HG03280 (cell line): Measurements from ENCODE around the gene NPIPB5.
"Not testable (repeated sequence)": the region's sequence is repeated elsewhere in the genome, so short reads cannot be mapped to it uniquely, and the experiment has no call there.

Experiments
- ATAC-seq: cut with Tn5 transposase; IDR thresholded peaks from one replicate; pipeline ENCODE4 v1.9.1; 2021; ENCODE audit warnings: mild to moderate bottlenecking, moderate library complexity; ENCODE audit not compliant: unreplicated experiment

Gene NPIPB5

GRCh38 chr16:22510591-22510990, at the start of gene NPIPB5:
TSS of gene NPIPB5 (plus strand) at chr16:22510891. CDS start at chr16:22513802, 2,911 bp downstream.
- ATAC-seq: not testable (repeated sequence)

DNA sequence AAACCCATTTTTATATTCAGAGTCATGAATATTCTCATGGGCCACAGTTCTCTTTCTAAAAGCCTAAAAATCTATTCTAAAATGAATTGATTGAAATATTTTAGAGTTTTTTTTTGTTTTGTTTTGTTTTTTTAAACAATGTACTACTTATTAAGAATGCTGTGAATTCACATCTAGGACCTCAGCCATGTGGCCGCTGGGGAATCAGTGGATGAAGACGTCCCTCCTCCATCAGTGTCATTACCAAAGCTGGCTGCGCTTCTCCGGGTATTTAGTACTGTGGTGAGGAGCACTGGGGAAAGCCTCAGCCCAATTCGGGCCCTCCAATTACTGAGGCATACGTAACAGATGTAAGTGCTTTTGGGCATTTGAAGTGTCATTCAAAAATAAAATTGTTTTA, 41.8 kb upstream of the NPIPB5 start:
- not testable (repeated sequence) for ATAC-seq

- ATAC-seq: not testable (repeated sequence)
These were observed 27.3 kb downstream of the NPIPB5 start for GRCh38 chr16:22537996-22538395.

DNA sequence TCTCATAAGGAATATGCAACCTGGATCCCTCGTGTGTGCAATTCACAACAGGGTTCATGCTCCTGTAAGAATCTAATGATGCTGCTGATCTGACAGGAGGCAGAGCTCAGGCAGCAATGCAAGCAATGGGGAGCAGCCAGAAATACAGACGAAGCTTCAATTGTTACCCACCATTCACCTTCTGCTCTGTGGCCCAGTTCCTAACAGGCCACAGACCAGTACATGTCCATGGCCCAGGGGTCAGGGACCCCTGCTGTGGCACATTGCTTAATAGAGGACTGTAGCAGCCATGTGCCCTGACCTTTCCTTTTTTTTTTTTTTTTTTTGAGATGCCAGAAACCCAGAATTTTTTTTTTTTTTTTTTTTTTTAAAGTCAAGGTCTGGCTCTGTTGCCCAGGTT, 34.1 kb downstream of the NPIPB5 start:
- not testable (repeated sequence) for ATAC-seq

GRCh38 chr16:22546630-22547029, 35.9 kb downstream of the NPIPB5 start:
- ATAC-seq: not testable (repeated sequence)

GRCh38 chr16:22547170-22547765, 36.6 kb downstream of the NPIPB5 start:
- ATAC-seq: not testable (repeated sequence)

DNA sequence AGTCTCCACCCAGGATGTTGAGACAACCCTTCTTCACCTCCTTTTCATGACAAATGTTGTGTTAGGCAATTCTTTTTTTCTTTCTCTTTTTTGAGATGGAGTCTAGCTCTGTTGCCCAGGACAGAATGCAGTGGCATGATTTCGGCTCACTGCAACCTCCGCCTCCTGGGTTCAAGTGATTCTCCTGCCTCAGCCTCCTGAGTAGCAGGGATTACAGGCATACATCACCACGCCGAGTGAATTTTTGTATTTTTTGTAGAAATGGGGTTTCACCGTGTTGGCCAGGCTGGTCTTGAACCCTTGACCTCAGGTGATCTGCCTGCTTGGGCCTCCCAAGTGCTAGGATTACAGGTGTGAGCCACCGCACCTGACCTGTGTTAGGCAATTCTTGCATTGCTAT, 39.2 kb downstream of the NPIPB5 start:
- not testable (repeated sequence) for ATAC-seq

- ATAC-seq: not testable (repeated sequence)
These were observed 40.5 kb downstream of the NPIPB5 start for GRCh38 chr16:22551143-22551542.

DNA sequence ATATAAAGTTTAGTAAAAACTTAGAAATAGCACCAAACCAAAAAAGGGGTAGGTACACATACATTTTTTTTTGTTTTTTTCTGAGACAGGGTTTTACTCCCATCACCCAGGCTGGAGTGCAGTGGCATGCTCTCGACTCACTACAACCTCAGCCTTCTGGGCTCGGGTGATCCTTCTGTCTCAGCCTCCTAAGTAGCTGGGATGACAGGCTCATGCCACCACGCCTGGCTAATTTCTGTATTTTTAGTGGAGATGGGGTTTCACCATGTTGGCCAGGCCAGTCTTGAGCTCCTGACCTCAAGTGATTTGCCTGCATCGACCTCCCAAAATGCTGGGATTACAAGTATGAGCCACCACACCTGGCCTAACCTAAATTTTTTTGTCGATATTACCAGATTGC, 41.0 kb downstream of the NPIPB5 start:
- ATAC-seq: not testable (repeated sequence)

DNA sequence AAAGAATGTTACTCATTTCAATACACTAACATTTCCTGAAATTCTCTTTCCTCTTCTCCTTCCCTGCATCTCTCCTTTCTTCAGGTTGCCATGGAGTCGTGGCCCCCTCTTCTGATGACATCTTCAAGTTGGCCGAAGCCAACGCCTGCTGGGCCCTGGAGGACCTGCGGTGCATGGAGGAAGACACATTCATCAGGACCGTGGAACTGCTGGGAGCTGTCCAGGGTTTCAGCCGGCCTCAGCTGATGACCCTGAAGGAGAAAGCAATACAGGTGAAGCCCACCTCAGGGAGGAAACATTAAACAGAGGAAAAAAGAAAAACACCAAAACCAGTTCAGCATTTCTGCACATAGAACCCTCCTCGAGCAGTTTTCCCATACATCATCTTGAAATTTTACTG, 46.1 kb downstream of the NPIPB5 start:
- ATAC-seq: not testable (repeated sequence)
